ENCODE results near the gene ARHGDIA. TPM values are rescaled to one million over a fixed set of nuclear protein-coding genes. Genes with fewer than 3 reads are reported as not detected.

The ARHGDIA gene
- total RNA-seq, 2 experiments from 2014 or later: 265 to 715 TPM

DNA sequence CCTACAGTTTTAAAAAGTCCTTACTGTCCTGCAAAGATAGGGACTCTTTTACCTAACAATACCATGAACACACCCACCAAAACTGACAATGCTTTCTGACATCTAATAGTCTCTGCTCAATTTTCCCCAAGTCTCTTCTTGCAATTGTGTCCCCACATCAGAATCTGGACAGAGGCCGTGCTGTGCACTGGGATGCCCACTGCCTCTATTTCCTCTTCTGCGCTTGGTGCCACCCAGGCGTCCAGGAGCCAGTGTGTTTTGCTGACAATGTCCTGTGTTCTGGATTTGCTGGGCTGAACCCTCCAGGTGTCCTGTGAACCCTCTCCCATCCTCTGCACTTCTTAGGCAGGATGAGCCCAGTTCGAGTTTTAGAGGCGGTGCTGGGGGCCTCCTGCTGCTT is 6.4 kb upstream of the ARHGDIA start:
- CTCF ChIA-PET (ENCODE audit: unreplicated experiment): no interaction called here
- Histone ChIP-seq H3K4me3 (ENCODE audit: low read depth, low read length, poor library complexity, severe bottlenecking) (no peak overlapping the region), H3K79me2 (ENCODE audit: insufficient read depth, low read depth, low read length) (0 out of 2 replicates have a peak, but pooled peaks cover 5% of the 10 kb centered on the region), H3K27ac (ENCODE audit: low read depth, low read length, poor library complexity, severe bottlenecking) (no peak overlapping the region), H3K4me1 (ENCODE audit: insufficient read depth, low read length, poor library complexity, severe bottlenecking) (peaks cover 24% of the 10 kb centered on the region), H3K9me2 (ENCODE audit: insufficient read depth, low read length) (no peaks in the 10 kb centered on the region), H3K4me2 (ENCODE audit: low read length) (no peak overlapping the region), H4K20me1 (ENCODE audit: insufficient read depth, low read length) (no peaks in the 10 kb centered on the region), H2AFZ (ENCODE audit: low read length) (no peak overlapping the region), H3K36me3 (ENCODE audit: insufficient read depth, low read length) (peaks cover 63% of the 10 kb centered on the region), H3K9me3 (ENCODE audit: low read length) (no peaks in the 10 kb centered on the region)
- no peak for DNase-seq (ENCODE audit: low spot score)
- TF ChIP-seq, protein P1, sequence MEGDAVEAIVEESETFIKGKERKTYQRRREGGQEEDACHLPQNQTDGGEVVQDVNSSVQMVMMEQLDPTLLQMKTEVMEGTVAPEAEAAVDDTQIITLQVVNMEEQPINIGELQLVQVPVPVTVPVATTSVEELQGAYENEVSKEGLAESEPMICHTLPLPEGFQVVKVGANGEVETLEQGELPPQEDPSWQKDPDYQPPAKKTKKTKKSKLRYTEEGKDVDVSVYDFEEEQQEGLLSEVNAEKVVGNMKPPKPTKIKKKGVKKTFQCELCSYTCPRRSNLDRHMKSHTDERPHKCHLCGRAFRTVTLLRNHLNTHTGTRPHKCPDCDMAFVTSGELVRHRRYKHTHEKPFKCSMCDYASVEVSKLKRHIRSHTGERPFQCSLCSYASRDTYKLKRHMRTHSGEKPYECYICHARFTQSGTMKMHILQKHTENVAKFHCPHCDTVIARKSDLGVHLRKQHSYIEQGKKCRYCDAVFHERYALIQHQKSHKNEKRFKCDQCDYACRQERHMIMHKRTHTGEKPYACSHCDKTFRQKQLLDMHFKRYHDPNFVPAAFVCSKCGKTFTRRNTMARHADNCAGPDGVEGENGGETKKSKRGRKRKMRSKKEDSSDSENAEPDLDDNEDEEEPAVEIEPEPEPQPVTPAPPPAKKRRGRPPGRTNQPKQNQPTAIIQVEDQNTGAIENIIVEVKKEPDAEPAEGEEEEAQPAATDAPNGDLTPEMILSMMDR (conservative IDR thresholded peaks at IDR 0.05; ENCODE audit: low read length): no peak
- TF ChIP-seq EZH2phosphoT487 (IDR thresholded peaks at IDR 0.05; ENCODE audit: borderline replicate concordance, low read depth, low read length): no peak
- POLR2A ChIA-PET: interaction anchor here (0.7 kb wide), 1 partner anchor 267 kb away, joined by 4 read pairs; no protein-coding TSS in a partner anchor
- BruUV-seq (replicated peaks): no TSS peak
- intact Hi-C loops (cut with micrococcal nuclease; ENCODE audit: unreplicated experiment): no loop called here

DNA sequence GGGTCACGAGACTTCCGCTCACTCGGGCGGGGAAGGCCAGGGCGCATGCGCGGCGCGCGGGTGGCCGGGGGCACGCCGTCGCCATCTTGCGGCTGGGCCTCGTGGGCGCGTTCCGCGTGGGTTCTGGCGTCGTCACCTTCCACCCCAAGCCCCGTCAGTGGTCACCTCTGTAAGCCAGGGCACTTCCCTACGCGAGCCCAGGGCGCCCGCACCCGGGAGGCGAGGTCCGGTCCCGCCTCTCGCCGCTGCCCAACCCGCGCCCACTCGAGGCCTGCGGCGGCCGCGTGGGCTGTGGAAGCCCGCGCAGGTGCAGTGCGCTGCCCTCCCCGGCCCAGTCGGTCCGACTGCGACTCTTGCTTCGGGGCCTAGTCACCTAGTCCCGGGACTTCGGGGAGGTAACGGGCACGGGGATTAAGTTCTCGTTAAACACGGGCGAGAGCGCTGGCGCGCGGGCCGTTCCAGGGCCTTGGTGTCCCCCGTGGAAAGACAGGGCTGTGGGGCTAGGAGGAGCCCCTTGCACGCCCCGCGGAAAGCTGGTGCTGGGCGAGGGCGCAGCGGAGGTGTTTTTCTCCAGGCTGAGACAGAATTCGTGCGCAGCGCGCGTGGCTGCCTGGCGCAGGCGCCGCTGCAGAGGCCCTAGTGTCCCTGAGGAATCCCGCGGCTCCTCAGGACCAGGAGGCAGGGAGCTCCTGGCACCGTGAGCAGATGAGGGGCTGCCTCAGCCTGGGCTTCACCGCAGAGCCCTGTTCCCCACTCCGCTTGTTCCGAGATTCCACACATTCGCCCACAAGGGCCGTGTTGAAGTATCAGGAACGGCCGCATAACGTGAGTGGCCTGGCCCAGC is 472 bp upstream of the ARHGDIA start:
- intact Hi-C loops (cut with micrococcal nuclease; ENCODE audit: unreplicated experiment): loop anchor here (2.0 to 5.0 kb wide), 5 partner anchors 19 to 354 kb away; partner anchors contain the start of genes ALYREF, ANAPC11, DCXR and MAFG
- BruUV-seq (replicated peaks): TSS peak; percentile 79
- ChIA-PET POLR2A (interaction anchor here (1.0 to 1.7 kb wide), 3 partner anchors 19 to 41 kb away, joined by 3 to 11 read pairs (median 4); no protein-coding TSS in a partner anchor), CTCF (ENCODE audit: unreplicated experiment) (no interaction called here)
- no peaks in the 10 kb centered on the region for H4K20me1 ChIP-seq (ENCODE audit: insufficient read depth, low read length)
- peaks cover 31% of the 10 kb centered on the region for H3K79me2 ChIP-seq (ENCODE audit: insufficient read depth, low read depth, low read length)
- no peaks in the 10 kb centered on the region for H3K9me3 ChIP-seq (ENCODE audit: low read length)
- H3K4me1 ChIP-seq (ENCODE audit: insufficient read depth, low read length, poor library complexity, severe bottlenecking): peaks cover 64% of the 10 kb centered on the region
- H2AFZ ChIP-seq (ENCODE audit: low read length): peak overlapping the region; percentile 17; the same call in 1 of the 2 replicates
- H3K9me2 ChIP-seq (ENCODE audit: insufficient read depth, low read length): no peaks in the 10 kb centered on the region
- DNase-seq (ENCODE audit: low spot score): peak; percentile 96
- H3K4me3 ChIP-seq (ENCODE audit: low read depth, low read length, poor library complexity, severe bottlenecking): peak overlapping the region; percentile 97
- TF ChIP-seq EZH2phosphoT487 (IDR thresholded peaks at IDR 0.05; ENCODE audit: borderline replicate concordance, low read depth, low read length): no peak
- TF ChIP-seq, protein P1 (conservative IDR thresholded peaks at IDR 0.05; ENCODE audit: low read length): peak; percentile 59
- H3K36me3 ChIP-seq (ENCODE audit: insufficient read depth, low read length): peaks cover 45% of the 10 kb centered on the region
- peak overlapping the region; percentile 78 for H3K4me2 ChIP-seq (ENCODE audit: low read length)
- peak overlapping the region; percentile 84 for H3K27ac ChIP-seq (ENCODE audit: low read depth, low read length, poor library complexity, severe bottlenecking)
